Measurements from ENCODE around the gene PCNX3. TPM values are rescaled to one million over a fixed set of nuclear protein-coding genes. Genes with fewer than 3 reads are reported as not detected.

The PCNX3 gene
- total and polyA plus RNA-seq, 10 of the 15 experiments (the other 5 are each of a cell fraction or from before 2014, with no cell fraction given), result 0.03 to 46.6 (median 8.4) TPM

DNA sequence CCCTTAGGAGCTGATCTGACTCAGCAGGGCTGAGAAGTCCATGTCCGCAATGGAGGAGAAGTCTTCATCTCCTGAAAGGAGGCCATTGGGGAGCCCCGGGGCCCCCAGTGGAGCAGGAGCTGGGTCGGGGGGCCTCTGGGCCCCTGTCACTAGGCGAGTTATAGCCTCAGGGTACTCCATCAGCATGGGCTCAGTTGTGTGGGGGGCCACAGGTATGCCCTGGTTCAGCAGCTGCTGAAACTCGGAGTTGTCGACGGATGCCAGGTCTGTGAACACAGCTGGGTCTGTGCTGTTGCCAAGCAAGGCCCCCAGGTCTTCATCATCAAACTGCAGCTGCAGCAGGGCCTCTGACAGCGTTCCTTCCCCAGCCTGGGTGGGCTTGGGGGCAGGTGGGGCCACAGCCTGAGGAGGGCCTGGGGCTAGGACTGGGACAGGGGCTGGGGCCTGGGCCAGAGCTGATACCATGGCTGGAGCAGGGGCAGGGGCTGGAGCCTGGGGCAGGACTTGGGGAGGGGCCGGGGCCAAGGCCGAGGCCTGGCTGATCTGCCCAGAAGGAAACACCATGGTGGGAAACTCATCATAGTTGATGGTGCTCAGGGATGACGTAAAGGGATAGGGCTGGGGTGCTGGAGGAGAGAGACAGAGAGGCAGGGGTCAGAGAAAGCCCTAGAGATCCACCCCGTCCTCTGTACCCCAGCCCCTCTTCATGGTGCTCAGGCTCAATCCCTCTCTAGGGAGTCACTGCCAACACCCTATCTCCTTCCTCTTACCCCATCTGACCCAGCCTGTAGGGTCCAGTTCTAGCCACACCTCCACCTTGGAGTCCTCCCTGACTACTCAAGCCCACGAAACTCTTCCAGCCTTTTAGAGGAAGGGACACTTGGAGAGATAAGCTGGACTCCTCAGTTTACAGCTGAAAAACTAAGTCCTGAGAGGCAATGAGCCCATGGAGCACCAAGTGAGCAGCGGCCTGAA is 39.1 kb downstream of the PCNX3 start:
- Histone ChIP-seq H3K4me3 (no peak overlapping the region), H3K27me3 (replicated peaks in 1 of 2; ENCODE audit: control insufficient read depth in 2 of 2, insufficient read depth in 2 of 2, low read length in 1 of 2) (no peaks in the 10 kb centered on the region), H3K4me1 (ENCODE audit: control insufficient read depth, insufficient read depth, low read length) (peaks cover 16% of the 10 kb centered on the region), H3K4me2 (ENCODE audit: control insufficient read depth, insufficient read depth) (no peak overlapping the region), H4K20me1 (ENCODE audit: control insufficient read depth, insufficient read depth) (no peaks in the 10 kb centered on the region; the same call in none of the 2 replicates), H3K36me3 (ENCODE audit: control insufficient read depth in 2 of 2, insufficient read depth in 2 of 2, low read length in 1 of 2) (peaks cover 46 to 53% of the 10 kb centered on the region in 2 experiments), H2AFZ (ENCODE audit: control insufficient read depth, low read depth, low read length) (no peak overlapping the region), H3K9me3 (replicated peaks; ENCODE audit: control insufficient read depth, insufficient read depth, low read length) (no peaks in the 10 kb centered on the region), H3K79me2 (ENCODE audit: control insufficient read depth, insufficient read depth, low read length) (peaks cover 4% of the 10 kb centered on the region), H3K27ac (ENCODE audit: control insufficient read depth, insufficient read depth) (no peak overlapping the region), H3K9ac (ENCODE audit: control insufficient read depth, insufficient read depth, low read length) (no peak overlapping the region)
- intact Hi-C loops (cut with micrococcal nuclease; ENCODE audit: unreplicated experiment), result no loop called here
- peak; percentile 51; the same call in 1 of the 2 replicates for TF ChIP-seq POLR2AphosphoS5 (IDR thresholded peaks at IDR 0.05; ENCODE audit: low read length)
- TF ChIP-seq BMI1 (IDR thresholded peaks at IDR 0.05; ENCODE audit: borderline replicate concordance), result no peak
- peak; percentile 70 for TF ChIP-seq POLR2A (IDR thresholded peaks at IDR 0.05; ENCODE audit: low read depth, low read length)
- no peak for TF ChIP-seq ZZZ3 (IDR thresholded peaks at IDR 0.05; ENCODE audit: control insufficient read depth, insufficient read length, low read depth)
- TF ChIP-seq POU2F2 (IDR thresholded peaks at IDR 0.05; ENCODE audit: borderline replicate concordance, low read depth, low read length), result 0 out of 3 replicates have a peak, but pooled peaks have one; percentile 5
- TF ChIP-seq MEF2A (IDR thresholded peaks at IDR 0.05; ENCODE audit: insufficient read depth, low read depth, low read length), result no peak
- ChIA-PET RAD21 (ENCODE audit: unreplicated experiment) (interaction anchor here (1.2 to 3.0 kb wide), 2 partner anchors 22 to 28 kb away, joined by 3 to 10 read pairs; no protein-coding TSS in a partner anchor), SMC1A (ENCODE audit: uncharacterized antibody, unreplicated experiment) (interaction anchor here (1.2 to 4.0 kb wide), 4 partner anchors 15 to 44 kb away, joined by 4 to 33 read pairs (median 10); partner anchors contain the start of genes PCNX3 and SIPA1), POLR2A (interaction anchor here (0.6 to 7.9 kb wide), 4 partner anchors 10 to 401 kb away, joined by 3 to 100 read pairs (median 28); partner anchors contain the start of genes RELA and SIPA1), CTCF (interaction anchor here (1.2 to 3.5 kb wide), 4 partner anchors 14 to 81 kb away, joined by 3 to 18 read pairs (median 9); no protein-coding TSS in a partner anchor)
- ATAC-seq, result no peak
- in situ Hi-C loops (cut with MboI), result no loop called here
- DNase-seq (ENCODE audit: low read depth, low spot score), result no peak
- BruUV-seq (replicated peaks), result no TSS peak
- 80% methylated on average over 13 of the region's 14 CpGs for WGBS (ENCODE audit: insufficient coverage, insufficient replicate concordance, low lambda C conversion rate, missing lambda C conversion rate)
- FAIRE-seq, result no peak
